ENCODE data around the gene GCN1. TPM values are rescaled to one million over a fixed set of nuclear protein-coding genes. Genes with fewer than 3 reads are reported as not detected.

Gene GCN1
- total and polyA plus RNA-seq, 2 donors (not counting 1 experiment from before 2014, with no cell fraction given): 30.8 to 93.1 TPM

- no peaks in the 10 kb centered on the region for H4K20me1 ChIP-seq (ENCODE audit: control insufficient read depth, extremely low read depth, insufficient read depth, low read length)
- no peaks in the 10 kb centered on the region for H3K9me3 ChIP-seq (ENCODE audit: control insufficient read depth, insufficient read depth, low read depth, low read length)
- H3K79me2 ChIP-seq (ENCODE audit: control insufficient read depth, insufficient read depth, low read length): peaks cover 51% of the 10 kb centered on the region
- no peaks in the 10 kb centered on the region for H3K27me3 ChIP-seq (ENCODE audit: control insufficient read depth, insufficient read depth, low read length)
- peaks cover 7% of the 10 kb centered on the region for H3K4me1 ChIP-seq (ENCODE audit: control insufficient read depth, extremely low read depth, insufficient read depth, low read length)
- no peak overlapping the region for H3K4me2 ChIP-seq (ENCODE audit: extremely low read depth, insufficient read depth, low read length)
- no peak overlapping the region for H2AFZ ChIP-seq (ENCODE audit: low read length)
- H3K36me3 ChIP-seq (ENCODE audit: control insufficient read depth, insufficient read depth, low read length): peaks cover 3% of the 10 kb centered on the region
- H3K9ac ChIP-seq (ENCODE audit: insufficient read depth, low read length): no peak overlapping the region
- H3K27ac ChIP-seq (ENCODE audit: insufficient read depth, low read length): no peak overlapping the region
- no peak for DNase-seq (ENCODE audit: low read depth in 2 of 2)
- TF ChIP-seq, protein P1, sequence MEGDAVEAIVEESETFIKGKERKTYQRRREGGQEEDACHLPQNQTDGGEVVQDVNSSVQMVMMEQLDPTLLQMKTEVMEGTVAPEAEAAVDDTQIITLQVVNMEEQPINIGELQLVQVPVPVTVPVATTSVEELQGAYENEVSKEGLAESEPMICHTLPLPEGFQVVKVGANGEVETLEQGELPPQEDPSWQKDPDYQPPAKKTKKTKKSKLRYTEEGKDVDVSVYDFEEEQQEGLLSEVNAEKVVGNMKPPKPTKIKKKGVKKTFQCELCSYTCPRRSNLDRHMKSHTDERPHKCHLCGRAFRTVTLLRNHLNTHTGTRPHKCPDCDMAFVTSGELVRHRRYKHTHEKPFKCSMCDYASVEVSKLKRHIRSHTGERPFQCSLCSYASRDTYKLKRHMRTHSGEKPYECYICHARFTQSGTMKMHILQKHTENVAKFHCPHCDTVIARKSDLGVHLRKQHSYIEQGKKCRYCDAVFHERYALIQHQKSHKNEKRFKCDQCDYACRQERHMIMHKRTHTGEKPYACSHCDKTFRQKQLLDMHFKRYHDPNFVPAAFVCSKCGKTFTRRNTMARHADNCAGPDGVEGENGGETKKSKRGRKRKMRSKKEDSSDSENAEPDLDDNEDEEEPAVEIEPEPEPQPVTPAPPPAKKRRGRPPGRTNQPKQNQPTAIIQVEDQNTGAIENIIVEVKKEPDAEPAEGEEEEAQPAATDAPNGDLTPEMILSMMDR (conservative IDR thresholded peaks at IDR 0.05 in 1 of 2, IDR thresholded peaks at IDR 0.05 in 1 of 2; ENCODE audit: low read depth in 1 of 2, low read length in 2 of 2): no peak
- no peak for TF ChIP-seq EZH2 (IDR thresholded peaks at IDR 0.05; ENCODE audit: low read length, missing control alignments)
- H3K4me3 ChIP-seq (replicated peaks in 1 of 4; ENCODE audit: control extremely low read depth in 1 of 4, insufficient read depth in 1 of 4, low read depth in 3 of 4, low read length in 4 of 4): no peak overlapping the region
Measured at GRCh38 chr12:120190985-120191480, 3.5 kb downstream of the GCN1 start.

DNA sequence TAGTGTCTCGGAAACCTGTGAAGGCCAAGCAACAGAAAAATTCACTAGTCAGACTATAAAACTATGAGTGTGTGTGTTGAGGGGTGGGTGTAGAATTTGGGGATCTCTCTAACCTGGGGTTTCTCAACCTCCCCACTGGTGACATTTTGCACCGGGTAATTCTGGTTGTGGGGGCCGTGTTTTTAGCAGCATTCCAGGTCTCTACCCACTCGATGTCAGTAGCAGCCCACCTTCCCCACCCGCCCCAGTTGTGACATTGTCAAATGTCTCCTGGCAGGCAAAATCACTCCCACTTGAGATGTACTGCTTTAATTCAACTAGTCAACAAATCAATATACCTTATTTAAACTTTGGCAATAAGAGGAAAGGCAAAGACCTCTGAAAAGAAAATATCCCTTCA, 4.1 kb downstream of the GCN1 start:
- TF ChIP-seq EZH2 (IDR thresholded peaks at IDR 0.05; ENCODE audit: low read length, missing control alignments): no peak
- TF ChIP-seq, protein P1 (conservative IDR thresholded peaks at IDR 0.05 in 1 of 2, IDR thresholded peaks at IDR 0.05 in 1 of 2; ENCODE audit: low read depth in 1 of 2, low read length in 2 of 2): no peak
- Histone ChIP-seq H3K4me1 (ENCODE audit: control insufficient read depth, extremely low read depth, insufficient read depth, low read length) (peaks cover 7% of the 10 kb centered on the region), H3K36me3 (ENCODE audit: control insufficient read depth, insufficient read depth, low read length) (peaks cover 4% of the 10 kb centered on the region), H3K4me3 (replicated peaks in 1 of 4; ENCODE audit: control extremely low read depth in 1 of 4, insufficient read depth in 1 of 4, low read depth in 3 of 4, low read length in 4 of 4) (no peak overlapping the region), H3K4me2 (ENCODE audit: extremely low read depth, insufficient read depth, low read length) (no peak overlapping the region), H2AFZ (ENCODE audit: low read length) (no peak overlapping the region), H4K20me1 (ENCODE audit: control insufficient read depth, extremely low read depth, insufficient read depth, low read length) (no peaks in the 10 kb centered on the region), H3K9me3 (ENCODE audit: control insufficient read depth, insufficient read depth, low read depth, low read length) (no peaks in the 10 kb centered on the region), H3K9ac (ENCODE audit: insufficient read depth, low read length) (no peak overlapping the region), H3K27ac (ENCODE audit: insufficient read depth, low read length) (no peak overlapping the region), H3K79me2 (ENCODE audit: control insufficient read depth, insufficient read depth, low read length) (peaks cover 51% of the 10 kb centered on the region), H3K27me3 (ENCODE audit: control insufficient read depth, insufficient read depth, low read length) (no peaks in the 10 kb centered on the region)
- no peak for DNase-seq (ENCODE audit: low read depth in 2 of 2)

- Histone ChIP-seq H3K4me3 (replicated peaks in 1 of 4; ENCODE audit: control extremely low read depth in 1 of 4, insufficient read depth in 1 of 4, low read depth in 3 of 4, low read length in 4 of 4) (no peak overlapping the region), H3K9ac (ENCODE audit: insufficient read depth, low read length) (no peak overlapping the region), H3K9me3 (ENCODE audit: control insufficient read depth, insufficient read depth, low read depth, low read length) (no peaks in the 10 kb centered on the region), H3K4me1 (ENCODE audit: control insufficient read depth, extremely low read depth, insufficient read depth, low read length) (peaks cover 5% of the 10 kb centered on the region), H2AFZ (ENCODE audit: low read length) (no peak overlapping the region), H3K79me2 (ENCODE audit: control insufficient read depth, insufficient read depth, low read length) (peaks cover 21% of the 10 kb centered on the region), H3K36me3 (ENCODE audit: control insufficient read depth, insufficient read depth, low read length) (peaks cover 24% of the 10 kb centered on the region), H3K27me3 (ENCODE audit: control insufficient read depth, insufficient read depth, low read length) (no peaks in the 10 kb centered on the region), H3K4me2 (ENCODE audit: extremely low read depth, insufficient read depth, low read length) (no peak overlapping the region), H4K20me1 (ENCODE audit: control insufficient read depth, extremely low read depth, insufficient read depth, low read length) (no peaks in the 10 kb centered on the region), H3K27ac (ENCODE audit: insufficient read depth, low read length) (no peak overlapping the region)
- TF ChIP-seq, protein P1 (conservative IDR thresholded peaks at IDR 0.05 in 1 of 2, IDR thresholded peaks at IDR 0.05 in 1 of 2; ENCODE audit: low read depth in 1 of 2, low read length in 2 of 2): no peak
- TF ChIP-seq EZH2 (IDR thresholded peaks at IDR 0.05; ENCODE audit: low read length, missing control alignments): no peak
- DNase-seq (ENCODE audit: low read depth in 2 of 2): no peak
Measured at GRCh38 chr12:120186654-120187053, 7.9 kb downstream of the GCN1 start.
